CD14-positive monocyte (primary cell): ENCODE data around the gene RPLP2. TPM values are rescaled to one million over a fixed set of nuclear protein-coding genes. Genes with fewer than 3 reads are reported as not detected.

Source experiments
- DNase-seq, 3 donors: peaks; one replicate each; pipeline ENCODE4 v3.0.0-alpha.2; 2011 to 2022
- H2AFZ ChIP-seq: 2 replicates; pipeline ENCODE4 v1.6.0; 2012; ENCODE audit warnings: mild to moderate bottlenecking, low read depth, low read length, inconsistent platforms; ENCODE audit not compliant: insufficient read depth, poor library complexity, severe bottlenecking
- H3K27ac ChIP-seq, 2 donors: 1 replicate in 1 of 2; 2 replicates in 1 of 2; pipeline ENCODE4 v1.5.1; 2012 to 2013; ENCODE audit warnings: low read length in 2 of 2, control low read depth in 1 of 2, inconsistent platforms in 1 of 2, low read depth in 1 of 2, mild to moderate bottlenecking in 1 of 2
- H3K27me3 ChIP-seq, 2 donors: one replicate each; pipeline versions ENCODE4 v1.6.0 to v1.6.1; 2011 to 2013; ENCODE audit warnings: low read length in 2 of 2; ENCODE audit not compliant: control insufficient read depth in 2 of 2, insufficient read depth in 2 of 2
- H3K36me3 ChIP-seq, 2 donors: replicated peaks in 1 of 2; 1 replicate in 1 of 2; 2 replicates in 1 of 2; pipeline versions ENCODE4 v1.5.1 to v1.6.1; 2012 to 2013; ENCODE audit warnings: low read length in 2 of 2, control low read depth in 1 of 2, inconsistent platforms in 1 of 2, mild to moderate bottlenecking in 1 of 2; ENCODE audit not compliant: insufficient read depth in 2 of 2, control insufficient read depth in 1 of 2
- H3K4me1 ChIP-seq, 2 donors: 1 replicate in 1 of 2; 2 replicates in 1 of 2; pipeline versions ENCODE4 v1.5.1 to v1.6.1; 2012 to 2013; ENCODE audit warnings: low read length in 2 of 2, control low read depth in 1 of 2, inconsistent platforms in 1 of 2, mild to moderate bottlenecking in 1 of 2, moderate library complexity in 1 of 2; ENCODE audit not compliant: insufficient read depth in 2 of 2, control insufficient read depth in 1 of 2
- H3K4me2 ChIP-seq: replicated peaks from 2 replicates; pipeline ENCODE3; 2012; ENCODE audit warnings: low read length, moderate library complexity, mild to moderate bottlenecking; ENCODE audit not compliant: poor library complexity, severe bottlenecking; ENCODE audit errors: extremely low read depth
- H3K4me3 ChIP-seq, 3 experiments: fragments of 200-600 bp in 1 of 3; sonication (generic) in 1 of 3; replicated peaks in 1 of 3; 1 replicate in 2 of 3; 2 replicates in 1 of 3; pipeline ENCODE4 v1.5.1; 2011 to 2013; ENCODE audit warnings: low read length in 3 of 3, mild to moderate bottlenecking in 3 of 3, control low read depth in 2 of 3, low read depth in 2 of 3, inconsistent platforms in 1 of 3, moderate library complexity in 1 of 3
- H3K79me2 ChIP-seq: 2 replicates; pipeline ENCODE4 v1.6.0; 2012; ENCODE audit warnings: mild to moderate bottlenecking, control low read depth, inconsistent platforms, low read length, moderate library complexity; ENCODE audit not compliant: insufficient read depth
- H3K9ac ChIP-seq: 2 replicates; pipeline ENCODE4 v1.6.0; 2017; ENCODE audit warnings: low read length, mild to moderate bottlenecking; ENCODE audit not compliant: insufficient read depth, poor library complexity, severe bottlenecking
- H3K9me3 ChIP-seq, 2 donors: replicated peaks in 1 of 2; 1 replicate in 1 of 2; 2 replicates in 1 of 2; pipeline versions ENCODE4 v1.5.1 to v1.6.1; 2012 to 2013; ENCODE audit warnings: low read length in 2 of 2, control low read depth in 1 of 2; ENCODE audit not compliant: control insufficient read depth in 1 of 2, insufficient read depth in 1 of 2
- H4K20me1 ChIP-seq: 2 replicates; pipeline ENCODE4 v1.6.0; 2012; ENCODE audit warnings: mild to moderate bottlenecking, low read length, control low read depth, moderate library complexity; ENCODE audit not compliant: insufficient read depth
- H3K27ac Mint-ChIP-seq, 7 donors: one replicate each; pipeline ENCODE4 v1.8.0; 2020; ENCODE audit warnings: mild to moderate bottlenecking in 7 of 7, mixed read lengths in 7 of 7, moderate library complexity in 6 of 7, inconsistent platforms in 2 of 7
- H3K27me3 Mint-ChIP-seq, 3 donors: one replicate each; pipeline ENCODE4 v1.8.0; 2021 to 2022; ENCODE audit warnings: low read depth in 3 of 3, mild to moderate bottlenecking in 3 of 3, mixed read lengths in 3 of 3, moderate library complexity in 3 of 3, inconsistent platforms in 1 of 3
- H3K36me3 Mint-ChIP-seq, 2 donors: one replicate each; pipeline ENCODE4 v1.8.0; 2020; ENCODE audit warnings: mixed read lengths in 2 of 2, inconsistent platforms in 1 of 2, mild to moderate bottlenecking in 1 of 2
- H3K4me1 Mint-ChIP-seq: one replicate; pipeline ENCODE4 v1.8.0; 2020; ENCODE audit warnings: mild to moderate bottlenecking, mixed read lengths
- H3K4me3 Mint-ChIP-seq, 2 donors: one replicate each; pipeline ENCODE4 v1.8.0; 2020; ENCODE audit warnings: mild to moderate bottlenecking in 2 of 2, mixed read lengths in 2 of 2, moderate library complexity in 1 of 2
- H3K9me3 Mint-ChIP-seq, 7 donors: one replicate each; pipeline ENCODE4 v1.8.0; 2020 to 2022; ENCODE audit warnings: mixed read lengths in 7 of 7, mild to moderate bottlenecking in 6 of 7, moderate library complexity in 6 of 7, inconsistent platforms in 2 of 7
- CTCF ChIP-seq: fragments of 200-600 bp; IDR thresholded peaks from one replicate; pipeline ENCODE4 v1.8.0; 2022; ENCODE audit warnings: antibody characterized with exemption, mild to moderate bottlenecking
- WGBS: methylation state at CpG from one replicate; pipeline ENCODE4 v1.1.5; 2013; ENCODE audit warnings: missing lambda C conversion rate; ENCODE audit not compliant: insufficient coverage; 5-methylcytosine and 5-hydroxymethylcytosine counted together
- intact Hi-C, 2 donors: fragments of 100-400 bp; cut with micrococcal nuclease; formaldehyde crosslinking; loops; one replicate each; pipeline versions ENCODE4 v1.15.0 to v1.15.1; 2023
- polyA plus RNA-seq, 3 donors: library from polyadenylated mRNA; depleted of rRNA in 1 of 3; unstranded in 2 of 3; stranded (reverse) in 1 of 3; fragments of 300-500 nt in 2 of 3; fragments of >200 nt in 1 of 3; fragmentation: Illumina TruSeq in 2 of 3; gene quantifications; 1 replicate in 2 of 3; 2 replicates in 1 of 3; pipeline ENCODE4 v1.2.3, GENCODE V29; 2012 to 2021

RPLP2 gene
- polyA plus RNA-seq, 3 donors: 879 to 1,191 (median 990) TPM

DNA sequence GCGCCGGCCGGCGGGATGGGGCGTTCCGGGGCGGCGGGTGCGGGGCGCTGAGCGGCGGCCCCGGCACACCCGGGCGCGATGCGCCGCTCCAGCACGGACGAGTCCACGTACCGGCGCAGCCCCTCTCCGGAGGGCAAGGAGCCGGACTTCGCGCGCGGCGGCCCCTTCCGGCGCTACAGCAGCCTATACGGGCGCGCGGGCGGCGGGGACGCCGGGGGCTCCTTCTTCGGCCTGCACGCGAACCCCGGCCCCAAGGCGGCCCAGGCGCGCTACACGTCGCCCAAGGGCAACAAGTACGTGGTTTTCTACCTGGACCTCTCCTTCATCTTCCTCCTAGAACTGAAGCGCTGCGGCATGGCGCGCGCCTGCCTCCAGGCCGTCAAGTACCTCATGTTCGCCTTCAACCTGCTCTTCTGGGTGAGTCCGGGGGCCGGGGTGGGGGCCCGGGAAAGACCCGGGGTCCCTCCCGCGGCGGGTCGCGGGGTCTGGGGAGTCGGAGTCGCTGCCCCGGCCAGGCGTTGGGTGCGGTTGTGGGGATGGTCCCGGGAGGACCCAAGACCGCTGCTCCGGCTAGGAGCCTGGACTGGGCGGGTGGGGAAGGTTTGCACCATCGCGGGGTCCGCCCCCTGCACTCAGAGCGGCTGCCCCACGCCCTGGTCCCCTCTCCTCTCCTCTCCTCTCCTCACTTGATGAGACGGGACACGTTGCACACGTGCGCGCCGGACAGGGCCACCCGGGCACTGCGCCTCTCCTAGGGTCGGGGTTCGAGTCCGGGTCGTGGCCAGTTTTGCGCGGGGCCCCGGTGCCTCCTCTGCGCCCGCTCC is 40.4 kb downstream of the RPLP2 start:
- Histone ChIP-seq H3K9ac (no peak overlapping the region), H3K27me3 (peaks cover 6 to 24% of the 10 kb centered on the region in 2 donors), H3K36me3 (no peaks in the 10 kb centered on the region), H2AFZ (no peak overlapping the region), H3K4me2 (peak overlapping the region; percentile 78), H3K79me2 (no peaks in the 10 kb centered on the region), H3K4me3 (no peak overlapping the region), H3K9me3 (no peaks in the 10 kb centered on the region), H3K4me1 (peaks cover 16 to 34% of the 10 kb centered on the region in 2 donors), H4K20me1 (peaks cover 86% of the 10 kb centered on the region), H3K27ac (no peak overlapping the region)
- peaks cover 12 to 35% (median 26%) of the 10 kb centered on the region in 3 donors for H3K27me3 Mint-ChIP-seq
- peaks cover 2 to 6% of the 10 kb centered on the region in 2 donors for H3K36me3 Mint-ChIP-seq
- DNase-seq: no peak
- no peak for TF ChIP-seq CTCF
- H3K27ac Mint-ChIP-seq: no peak overlapping the region
- H3K9me3 Mint-ChIP-seq: peaks cover 0 to 3% (median 0%) of the 10 kb centered on the region in 7 donors
- intact Hi-C loops: loop anchor here (2.0 to 5.0 kb wide), 4 partner anchors 67 to 201 kb away; partner anchors contain the start of gene AP2A2 (in 1 of the 2)
- WGBS: 46% methylated on average over 96 of the region's 97 CpGs
- H3K4me3 Mint-ChIP-seq: peak overlapping the region; percentile 12 to 75
- peaks cover 19% of the 10 kb centered on the region for H3K4me1 Mint-ChIP-seq

DNA sequence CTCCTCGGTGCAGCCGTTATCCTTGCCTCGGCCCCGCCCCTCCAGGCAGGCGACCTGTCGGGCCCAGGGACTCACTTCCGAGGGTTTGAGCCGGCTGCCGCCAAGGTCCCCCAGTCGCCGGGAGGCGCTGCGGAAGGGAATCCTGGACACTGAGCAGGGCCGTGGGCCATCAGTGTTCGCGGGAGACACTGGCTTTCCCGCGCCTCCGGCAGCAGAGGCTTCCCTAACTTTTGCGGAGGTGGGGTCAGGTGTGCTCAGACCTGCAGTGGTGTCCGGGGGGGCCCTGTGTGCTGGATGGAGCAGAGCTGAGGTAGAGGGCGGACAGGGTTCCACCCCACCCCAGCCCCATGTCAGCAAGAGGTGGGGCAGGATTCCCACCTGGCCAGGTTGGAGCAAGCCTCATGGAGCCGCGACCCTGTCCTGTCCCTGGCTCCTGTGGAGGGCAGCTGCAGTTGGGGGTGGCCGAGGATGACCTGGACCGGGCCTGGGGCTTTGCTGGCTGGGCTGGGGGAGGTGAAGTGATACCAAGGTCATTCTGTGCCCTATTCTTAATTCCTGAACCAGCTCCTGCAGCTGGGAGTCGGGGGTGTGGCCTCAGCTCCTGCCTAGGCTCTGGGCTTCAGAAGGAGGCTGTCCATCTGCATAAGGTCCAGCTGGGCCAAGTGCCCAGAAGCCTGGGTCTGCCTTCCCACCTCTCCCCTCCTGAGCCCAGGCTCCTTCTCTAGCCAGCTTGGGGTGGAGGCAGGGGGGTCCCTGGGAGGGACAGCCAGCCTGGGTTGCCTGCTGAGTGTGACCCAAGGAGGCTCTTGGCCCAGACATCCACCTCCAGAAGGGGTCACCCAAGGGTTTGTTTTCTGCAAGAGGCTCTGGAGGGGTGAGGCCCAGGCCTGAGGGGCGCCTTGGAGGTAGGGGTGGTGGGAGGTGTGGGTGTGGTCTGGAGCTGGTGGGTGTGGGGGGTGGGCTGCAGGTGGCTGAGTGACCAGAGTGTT is 41.3 kb downstream of the RPLP2 start:
- peak overlapping the region in 1 of 2 donors; percentile 37 for H3K4me3 Mint-ChIP-seq
- DNase-seq: no peak
- Histone ChIP-seq H3K79me2 (no peaks in the 10 kb centered on the region), H3K4me2 (no peak overlapping the region), H3K4me1 (peaks cover 12 to 25% of the 10 kb centered on the region in 2 donors), H3K36me3 (no peaks in the 10 kb centered on the region), H3K9me3 (no peaks in the 10 kb centered on the region), H3K9ac (no peak overlapping the region), H3K27ac (no peak overlapping the region), H2AFZ (no peak overlapping the region), H3K27me3 (peaks cover 6 to 24% of the 10 kb centered on the region in 2 donors), H3K4me3 (no peak overlapping the region), H4K20me1 (peaks cover 86% of the 10 kb centered on the region)
- H3K9me3 Mint-ChIP-seq: peaks cover 0 to 3% (median 0%) of the 10 kb centered on the region in 7 donors
- TF ChIP-seq CTCF: peak; percentile 9
- H3K27me3 Mint-ChIP-seq: peaks cover 12 to 35% (median 23%) of the 10 kb centered on the region in 3 donors
- H3K4me1 Mint-ChIP-seq: peaks cover 16% of the 10 kb centered on the region
- intact Hi-C loops: no loop called here
- H3K27ac Mint-ChIP-seq: no peak overlapping the region
- 92% methylated on average over 23 of the region's 28 CpGs for WGBS
- H3K36me3 Mint-ChIP-seq: peaks cover 2 to 6% of the 10 kb centered on the region in 2 donors
